HG02970 (cell line): ENCODE data around the gene BUB1.
"Not testable (repeated sequence)": the region's sequence is repeated elsewhere in the genome, so short reads cannot be mapped to it uniquely, and the experiment has no call there.

Source experiments
- ATAC-seq: cut with Tn5 transposase; IDR thresholded peaks from one replicate; pipeline ENCODE4 v1.9.1; 2021; ENCODE audit warnings: mild to moderate bottlenecking, moderate library complexity, moderate number of reproducible peaks; ENCODE audit not compliant: unreplicated experiment, low FRiP score

The BUB1 gene

GRCh38 chr2:110660558-110660957 lies 17.3 kb downstream of the BUB1 start:
- no peak for ATAC-seq

DNA sequence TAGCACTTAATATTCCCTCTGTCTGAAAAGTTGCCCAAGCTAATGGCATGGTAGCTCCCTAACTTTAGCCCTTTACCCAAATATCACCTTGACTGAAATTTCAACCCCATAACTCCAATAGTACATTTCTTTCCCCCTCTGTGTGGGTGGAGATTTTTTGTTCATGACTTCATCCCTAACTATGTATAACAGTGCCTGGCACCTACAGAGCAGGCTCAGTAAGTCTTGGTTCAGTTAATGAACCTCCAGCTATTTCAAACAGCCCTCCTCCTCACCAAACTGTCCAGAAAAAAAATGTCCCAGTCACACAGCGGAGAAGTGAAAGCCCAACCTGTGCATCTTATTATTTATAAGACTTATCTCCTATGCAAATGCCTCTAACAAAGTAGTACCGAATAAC lies 18.6 kb downstream of the BUB1 start:
- ATAC-seq = no peak

DNA sequence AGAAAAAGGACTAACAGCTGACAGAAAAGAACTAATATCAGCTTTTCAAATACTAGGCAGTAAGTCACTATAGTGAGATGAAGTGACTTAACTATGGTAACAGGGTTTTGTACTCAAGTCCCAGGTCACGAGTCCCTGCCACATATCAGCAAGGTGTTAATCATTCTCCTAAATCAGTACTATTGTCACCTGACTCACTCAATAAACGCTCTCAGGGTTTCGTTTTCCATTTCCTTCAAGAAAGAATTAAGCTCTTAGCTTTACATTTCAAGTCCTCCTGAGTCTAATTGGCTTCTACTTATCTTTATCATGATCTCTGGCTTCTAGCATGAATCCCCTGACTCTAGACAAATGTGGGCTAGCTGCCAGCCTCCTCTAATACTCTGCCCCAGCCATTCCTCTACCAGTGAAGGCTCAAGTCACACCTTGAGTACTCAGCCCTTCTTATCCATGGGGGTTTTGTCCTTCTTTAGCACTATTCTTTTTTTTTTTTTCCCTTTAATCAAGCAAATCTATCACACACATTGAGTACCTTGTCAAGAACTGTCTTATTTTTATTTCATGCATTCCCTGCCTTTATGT lies 20.0 kb downstream of the BUB1 start:
- no peak for ATAC-seq

GRCh38 chr2:110655701-110656100 lies 22.2 kb downstream of the BUB1 start:
- ATAC-seq = no peak

GRCh38 chr2:110653861-110654260 lies 24.0 kb downstream of the BUB1 start:
- ATAC-seq = no peak

GRCh38 chr2:110650346-110650745 lies 27.5 kb downstream of the BUB1 start:
- no peak for ATAC-seq

- no peak for ATAC-seq
These were observed 30.1 kb downstream of the BUB1 start for GRCh38 chr2:110647777-110648176.

DNA sequence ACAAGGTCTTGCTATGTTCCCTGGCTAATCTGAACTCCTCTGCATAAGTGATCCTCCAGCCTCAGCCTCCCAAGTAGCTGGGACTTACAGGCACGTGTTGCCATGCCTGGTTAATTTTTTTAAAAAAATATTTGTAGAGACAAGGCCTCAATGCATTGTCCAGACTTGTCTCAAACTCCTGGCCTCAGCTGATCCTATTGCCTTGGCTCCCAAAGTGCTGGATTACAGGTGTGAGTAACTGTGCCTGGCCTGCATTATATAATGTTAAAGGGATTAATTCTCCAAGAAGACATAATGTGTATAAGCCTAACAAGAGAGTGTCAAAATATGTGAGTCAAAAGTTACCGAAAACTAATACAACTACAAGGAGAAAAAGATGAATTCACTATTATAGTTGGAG lies 32.2 kb downstream of the BUB1 start:
- no peak for ATAC-seq

GRCh38 chr2:110644357-110644756 lies 33.5 kb downstream of the BUB1 start:
- ATAC-seq = no peak

DNA sequence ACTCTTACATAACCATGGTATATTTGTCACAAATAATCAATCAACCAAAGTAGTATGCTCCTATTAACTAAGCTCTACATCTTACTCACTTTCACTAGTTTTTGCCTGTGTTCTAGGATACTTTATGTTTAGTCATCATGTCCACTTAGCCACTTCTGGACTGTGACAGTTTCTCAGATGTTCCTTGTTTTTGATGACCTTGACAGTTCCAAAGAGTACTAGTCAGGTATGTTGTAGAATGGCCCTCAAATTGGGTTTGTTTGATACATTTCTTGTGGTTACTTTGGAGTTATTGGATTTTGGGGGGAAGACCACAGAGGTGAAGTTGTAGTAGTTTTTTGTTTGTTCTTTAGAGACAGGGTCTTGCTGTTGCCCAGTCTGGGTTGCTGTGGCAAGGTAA lies 35.5 kb downstream of the BUB1 start:
- no peak for ATAC-seq

DNA sequence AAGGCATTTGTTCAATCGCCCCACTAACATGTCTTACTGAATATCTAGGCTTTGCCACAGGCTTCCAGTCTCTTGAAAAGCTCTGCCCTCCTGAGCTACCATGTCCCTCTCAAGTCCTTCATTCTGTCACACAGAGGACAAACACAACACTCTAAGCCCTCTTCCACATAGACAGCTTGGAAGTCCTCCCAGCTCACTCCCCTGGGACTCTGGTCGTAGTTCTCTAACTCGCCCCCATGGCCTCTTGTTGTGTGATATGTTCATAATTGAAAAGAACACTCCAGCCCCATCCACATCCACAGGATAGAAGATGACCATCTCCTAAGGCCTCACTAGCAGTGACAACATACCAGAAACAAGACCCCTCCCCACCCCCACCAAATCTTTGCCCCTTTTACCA lies 37.9 kb downstream of the BUB1 start:
- ATAC-seq = no peak

DNA sequence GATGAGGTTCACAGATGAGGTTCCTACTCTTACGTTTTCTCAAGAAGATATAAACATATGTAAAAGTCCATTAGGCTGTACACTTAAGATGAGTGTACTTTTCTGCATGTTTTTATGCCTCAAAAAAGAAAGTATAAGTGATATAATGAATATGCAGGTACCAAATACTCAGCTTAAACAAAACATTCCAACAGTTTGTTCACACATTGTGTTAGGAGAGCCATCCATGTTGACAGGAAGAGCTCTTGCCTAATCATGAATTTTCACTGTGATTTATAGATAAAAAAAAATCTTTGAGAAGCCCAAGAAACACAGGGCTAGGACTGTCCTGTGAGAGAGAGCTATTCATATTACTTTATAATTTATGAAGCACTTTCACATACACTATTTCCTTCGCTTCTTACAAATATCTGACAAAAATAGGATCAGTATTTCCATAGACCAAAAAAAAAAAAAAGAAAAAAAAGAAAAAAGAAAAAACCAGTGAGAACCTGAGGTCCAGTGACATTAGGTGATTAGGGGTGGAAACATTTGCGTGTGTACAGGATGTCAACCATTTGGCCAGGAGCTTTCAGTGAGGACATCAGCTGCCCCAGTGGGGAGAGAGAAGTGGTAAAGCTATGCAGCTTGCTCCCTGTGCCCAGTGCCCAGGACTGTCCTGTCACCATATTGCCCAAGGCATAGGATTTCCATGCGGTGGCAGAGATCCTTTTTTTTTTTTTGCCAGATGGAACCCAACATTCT lies 38.7 kb downstream of the BUB1 start:
- ATAC-seq = no peak

- no peak for ATAC-seq
These were observed 39.9 kb downstream of the BUB1 start for GRCh38 chr2:110638004-110638403.

DNA sequence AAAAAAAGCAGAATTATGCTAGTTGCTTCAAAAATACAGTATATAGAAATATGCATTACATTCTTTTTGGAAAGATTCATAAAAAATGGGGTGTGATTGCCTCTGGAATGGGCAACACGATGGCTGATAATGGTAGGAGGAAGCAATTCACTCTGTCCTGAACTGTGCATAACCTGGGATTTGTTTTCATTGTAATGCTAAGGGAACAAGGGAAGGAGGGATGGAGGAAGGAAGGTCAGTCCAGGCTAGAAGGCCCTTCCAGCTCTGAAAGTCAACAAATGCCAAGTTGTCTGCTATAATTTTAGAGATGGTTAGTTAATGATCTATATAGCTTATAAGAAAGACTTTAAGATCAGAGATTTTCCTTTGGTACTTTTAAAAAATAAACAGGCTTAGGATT lies 40.8 kb downstream of the BUB1 start:
- ATAC-seq = no peak

DNA sequence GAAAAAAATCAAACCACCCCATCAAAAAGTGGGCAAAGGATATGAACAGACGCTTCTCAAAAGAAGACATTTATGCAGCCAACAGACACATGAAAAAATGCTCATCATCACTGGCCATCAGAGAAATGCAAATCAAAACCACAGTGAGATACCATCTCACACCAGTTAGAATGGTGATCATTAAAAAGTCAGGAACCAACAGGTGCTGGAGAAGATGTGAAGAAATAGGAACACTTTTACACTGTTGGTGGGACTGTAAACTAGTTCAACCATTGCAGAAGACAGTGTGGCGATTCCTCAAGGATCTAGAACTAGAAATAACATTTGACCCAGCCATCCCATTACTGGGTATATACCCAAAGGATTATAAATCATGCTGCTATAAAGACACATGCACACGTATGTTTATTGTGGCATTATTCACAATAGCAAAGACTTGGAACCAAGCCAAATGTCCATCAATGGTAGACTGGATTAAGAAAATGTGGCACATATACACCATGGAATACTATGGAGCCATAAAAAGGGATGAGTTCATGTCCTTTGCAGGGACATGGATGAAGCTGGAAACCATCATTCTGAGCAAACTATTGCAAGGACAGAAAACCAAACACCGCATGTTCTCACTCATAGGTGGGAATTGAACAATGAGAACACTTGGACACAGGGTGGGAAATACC lies 41.8 kb downstream of the BUB1 start:
- ATAC-seq = not testable (repeated sequence)

GRCh38 chr2:110627348-110627747 lies 50.5 kb downstream of the BUB1 start:
- not testable (repeated sequence) for ATAC-seq

- ATAC-seq = not testable (repeated sequence)
These were observed 58.4 kb downstream of the BUB1 start for GRCh38 chr2:110619326-110619939.

DNA sequence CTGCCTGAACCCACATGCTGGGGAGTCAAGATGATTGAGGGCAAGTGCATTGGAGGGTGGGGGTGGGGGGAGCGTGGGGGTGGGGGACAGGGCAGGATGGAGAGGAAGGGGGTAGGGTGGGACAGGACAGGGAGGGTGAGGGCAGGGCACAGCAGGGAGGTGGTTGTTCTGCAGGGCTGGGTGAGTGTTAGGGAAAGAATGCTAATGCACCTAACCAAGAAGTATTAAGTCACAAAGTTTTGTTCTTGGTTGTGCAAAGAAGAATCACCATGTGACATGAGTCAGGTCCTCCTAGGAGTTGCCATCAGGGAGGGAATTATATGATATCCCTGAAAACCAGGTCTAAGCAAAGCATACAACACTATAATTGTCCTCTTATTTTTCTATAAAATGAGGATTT lies 63.9 kb downstream of the BUB1 start:
- not testable (repeated sequence) for ATAC-seq

GRCh38 chr2:110610613-110611250 lies 67.1 kb downstream of the BUB1 start:
- ATAC-seq = not testable (repeated sequence)

- not testable (repeated sequence) for ATAC-seq
These were observed 67.8 kb downstream of the BUB1 start for GRCh38 chr2:110609843-110610612.
